Measurements from ENCODE around the gene TERT. TPM values are rescaled to one million over a fixed set of nuclear protein-coding genes. Genes with fewer than 3 reads are reported as not detected.

Gene TERT
- total RNA-seq, 1 donor from 2014 or later = 3.5 TPM

- no peak overlapping the region for H3K4me3 Mint-ChIP-seq (ENCODE audit: low read depth)
- H3K27me3 Mint-ChIP-seq = no peaks in the 10 kb centered on the region
- H3K9me3 Mint-ChIP-seq (ENCODE audit: low read depth) = no peaks in the 10 kb centered on the region
- TF ChIP-seq, protein P1, sequence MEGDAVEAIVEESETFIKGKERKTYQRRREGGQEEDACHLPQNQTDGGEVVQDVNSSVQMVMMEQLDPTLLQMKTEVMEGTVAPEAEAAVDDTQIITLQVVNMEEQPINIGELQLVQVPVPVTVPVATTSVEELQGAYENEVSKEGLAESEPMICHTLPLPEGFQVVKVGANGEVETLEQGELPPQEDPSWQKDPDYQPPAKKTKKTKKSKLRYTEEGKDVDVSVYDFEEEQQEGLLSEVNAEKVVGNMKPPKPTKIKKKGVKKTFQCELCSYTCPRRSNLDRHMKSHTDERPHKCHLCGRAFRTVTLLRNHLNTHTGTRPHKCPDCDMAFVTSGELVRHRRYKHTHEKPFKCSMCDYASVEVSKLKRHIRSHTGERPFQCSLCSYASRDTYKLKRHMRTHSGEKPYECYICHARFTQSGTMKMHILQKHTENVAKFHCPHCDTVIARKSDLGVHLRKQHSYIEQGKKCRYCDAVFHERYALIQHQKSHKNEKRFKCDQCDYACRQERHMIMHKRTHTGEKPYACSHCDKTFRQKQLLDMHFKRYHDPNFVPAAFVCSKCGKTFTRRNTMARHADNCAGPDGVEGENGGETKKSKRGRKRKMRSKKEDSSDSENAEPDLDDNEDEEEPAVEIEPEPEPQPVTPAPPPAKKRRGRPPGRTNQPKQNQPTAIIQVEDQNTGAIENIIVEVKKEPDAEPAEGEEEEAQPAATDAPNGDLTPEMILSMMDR (IDR thresholded peaks at IDR 0.05; ENCODE audit: unreplicated experiment) = no peak
- DNase-seq (ENCODE audit: low spot score, unreplicated experiment) = no peak
- no peak overlapping the region for H3K27ac Mint-ChIP-seq
- no peaks in the 10 kb centered on the region for H3K36me3 Mint-ChIP-seq (ENCODE audit: insufficient read depth)
- no peaks in the 10 kb centered on the region for H3K4me1 Mint-ChIP-seq (ENCODE audit: low read depth)
Observed at GRCh38 chr5:1273745-1274144, 21.1 kb downstream of the TERT start.

DNA sequence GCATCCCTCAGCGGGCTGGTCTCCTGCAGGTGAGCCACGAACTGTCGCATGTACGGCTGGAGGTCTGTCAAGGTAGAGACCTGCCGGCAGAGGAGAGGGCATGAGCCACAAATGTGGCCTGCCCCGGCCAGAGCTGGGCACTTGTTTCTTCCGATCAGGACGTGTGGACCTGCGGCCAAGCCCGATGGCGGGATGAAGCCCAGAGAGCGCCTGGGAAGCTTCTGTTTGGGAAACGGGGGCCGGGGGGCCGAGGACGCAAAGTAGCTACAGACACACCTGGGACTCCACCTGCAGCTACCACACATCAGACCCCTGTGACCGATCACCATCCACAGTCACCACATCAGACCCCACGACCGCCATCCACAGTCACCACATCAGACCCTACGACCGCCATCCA lies 22.7 kb downstream of the TERT start:
- H3K4me3 Mint-ChIP-seq (ENCODE audit: low read depth) = no peak overlapping the region
- no peaks in the 10 kb centered on the region for H3K4me1 Mint-ChIP-seq (ENCODE audit: low read depth)
- H3K27me3 Mint-ChIP-seq = no peaks in the 10 kb centered on the region
- H3K27ac Mint-ChIP-seq = no peak overlapping the region
- DNase-seq (ENCODE audit: low spot score, unreplicated experiment) = no peak
- TF ChIP-seq, protein P1 (IDR thresholded peaks at IDR 0.05; ENCODE audit: unreplicated experiment) = no peak
- no peaks in the 10 kb centered on the region for H3K36me3 Mint-ChIP-seq (ENCODE audit: insufficient read depth)
- no peaks in the 10 kb centered on the region for H3K9me3 Mint-ChIP-seq (ENCODE audit: low read depth)

- Mint-ChIP-seq H3K27me3 (no peaks in the 10 kb centered on the region), H3K27ac (no peak overlapping the region), H3K4me3 (ENCODE audit: low read depth) (no peak overlapping the region), H3K4me1 (ENCODE audit: low read depth) (no peaks in the 10 kb centered on the region), H3K36me3 (ENCODE audit: insufficient read depth) (no peaks in the 10 kb centered on the region), H3K9me3 (ENCODE audit: low read depth) (no peaks in the 10 kb centered on the region)
- TF ChIP-seq, protein P1 (IDR thresholded peaks at IDR 0.05; ENCODE audit: unreplicated experiment) = no peak
- DNase-seq (ENCODE audit: low spot score, unreplicated experiment) = no peak
Observed at GRCh38 chr5:1270933-1271914, 23.6 kb downstream of the TERT start.

DNA sequence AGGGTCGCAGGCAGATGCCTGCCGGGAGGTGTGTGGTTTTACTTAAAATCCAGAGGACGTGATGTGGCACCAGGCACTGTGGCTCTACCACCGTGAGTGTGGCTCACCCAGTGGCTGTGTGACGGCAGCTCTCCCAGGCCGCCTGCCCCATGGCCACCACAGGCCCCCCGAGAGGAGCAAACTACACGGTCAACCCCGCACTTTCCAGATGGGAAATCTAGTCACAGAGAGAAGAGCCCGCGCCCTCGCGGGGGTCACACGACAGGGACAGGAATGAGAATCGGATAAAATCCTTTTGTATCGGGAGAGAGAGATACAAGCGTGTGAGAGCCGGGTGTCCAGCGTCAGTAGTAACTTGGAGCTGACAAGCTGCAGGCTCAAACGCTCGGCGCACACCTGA lies 24.4 kb downstream of the TERT start:
- TF ChIP-seq, protein P1 (IDR thresholded peaks at IDR 0.05; ENCODE audit: unreplicated experiment) = no peak
- Mint-ChIP-seq H3K36me3 (ENCODE audit: insufficient read depth) (no peaks in the 10 kb centered on the region), H3K27me3 (no peaks in the 10 kb centered on the region), H3K9me3 (ENCODE audit: low read depth) (no peaks in the 10 kb centered on the region), H3K4me3 (ENCODE audit: low read depth) (no peak overlapping the region), H3K27ac (no peak overlapping the region), H3K4me1 (ENCODE audit: low read depth) (no peaks in the 10 kb centered on the region)
- no peak for DNase-seq (ENCODE audit: low spot score, unreplicated experiment)

GRCh38 chr5:1268666-1269065 lies 26.2 kb downstream of the TERT start:
- H3K9me3 Mint-ChIP-seq (ENCODE audit: low read depth) = no peaks in the 10 kb centered on the region
- DNase-seq (ENCODE audit: low spot score, unreplicated experiment) = no peak

More at GRCh38 chr5:1268666-1269065, 26.2 kb downstream of the TERT start:
- Mint-ChIP-seq H3K4me3 (ENCODE audit: low read depth) (no peak overlapping the region), H3K27ac (no peak overlapping the region), H3K36me3 (ENCODE audit: insufficient read depth) (no peaks in the 10 kb centered on the region), H3K4me1 (ENCODE audit: low read depth) (no peaks in the 10 kb centered on the region), H3K27me3 (no peaks in the 10 kb centered on the region)
- TF ChIP-seq, protein P1 (IDR thresholded peaks at IDR 0.05; ENCODE audit: unreplicated experiment) = no peak
